Esophagus squamous epithelium (tissue), 4 donors: ENCODE measurements around the gene EPAS1.

ENCODE experiments used
- CTCF ChIP-seq, 6 experiments: fragments of 450-650 bp in 4 of 6; fragments of 200-600 bp in 2 of 6; sonication (generic) in 2 of 6; IDR thresholded peaks; one replicate each; pipeline ENCODE4 v1.5.1; 2016 to 2019; ENCODE audit warnings: antibody characterized with exemption in 6 of 6, mild to moderate bottlenecking in 4 of 6, moderate library complexity in 4 of 6
- POLR2A ChIP-seq, 4 donors: fragments of 450-650 bp; IDR thresholded peaks; one replicate each; pipeline ENCODE4 v1.6.1; 2017; ENCODE audit warnings: antibody characterized with exemption in 4 of 4, mild to moderate bottlenecking in 4 of 4, moderate library complexity in 3 of 4

DNA sequence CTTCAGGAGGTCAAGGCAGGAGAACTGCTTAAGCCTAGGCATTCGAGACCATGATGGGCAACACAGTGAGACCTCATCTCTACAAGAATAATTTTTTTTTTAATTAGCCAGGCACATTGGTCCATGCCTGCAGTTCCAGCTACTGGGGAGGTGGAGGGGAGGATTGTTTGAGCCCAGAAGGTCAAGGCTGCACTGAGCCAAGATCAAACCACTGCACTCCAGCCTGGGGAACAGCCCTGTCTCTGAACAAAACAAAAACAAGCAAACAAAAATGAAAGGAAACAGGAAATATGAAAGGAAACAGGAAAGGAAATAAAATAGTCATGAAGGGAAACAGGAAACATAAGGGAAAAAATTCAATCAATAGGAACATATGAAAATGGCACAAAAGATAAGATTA is 117.5 kb downstream of the EPAS1 start:
- no peak for TF ChIP-seq CTCF (IDR thresholded peaks at IDR 0.05)
- no peak for TF ChIP-seq POLR2A (IDR thresholded peaks at IDR 0.05)
